ENCODE results near the gene PTTG1IP.

PTTG1IP gene

GRCh38 chr21:44875316-44875700, 1.8 kb upstream of the PTTG1IP start:
- H3K27me3 ChIP-seq (ENCODE audit: insufficient read depth, insufficient read length) = peaks cover 20% of the 10 kb centered on the region
- no peaks in the 10 kb centered on the region for H3K9me3 ChIP-seq (ENCODE audit: insufficient read depth, low read length)
- TF ChIP-seq YY1 (IDR thresholded peaks at IDR 0.05; ENCODE audit: insufficient read depth, insufficient read length) (no peak), ZNF274 (IDR thresholded peaks at IDR 0.05; ENCODE audit: low read depth, low read length) (no peak), SUZ12 (IDR thresholded peaks at IDR 0.05; ENCODE audit: extremely low read depth, insufficient read depth, insufficient read length) (no peak)
- H3K9ac ChIP-seq (ENCODE audit: insufficient read length, low read depth) = peak overlapping the region; percentile 92
- DNase-seq (ENCODE audit: low read depth, low spot score) = no peak
- H3K4me1 ChIP-seq (ENCODE audit: insufficient read depth, insufficient read length) = peaks cover 14% of the 10 kb centered on the region
- H3K36me3 ChIP-seq (ENCODE audit: insufficient read depth, insufficient read length, low read length) = peaks cover 13% of the 10 kb centered on the region
- peak overlapping the region; percentile 92 for H3K4me3 ChIP-seq (ENCODE audit: insufficient read length, low read depth)

DNA sequence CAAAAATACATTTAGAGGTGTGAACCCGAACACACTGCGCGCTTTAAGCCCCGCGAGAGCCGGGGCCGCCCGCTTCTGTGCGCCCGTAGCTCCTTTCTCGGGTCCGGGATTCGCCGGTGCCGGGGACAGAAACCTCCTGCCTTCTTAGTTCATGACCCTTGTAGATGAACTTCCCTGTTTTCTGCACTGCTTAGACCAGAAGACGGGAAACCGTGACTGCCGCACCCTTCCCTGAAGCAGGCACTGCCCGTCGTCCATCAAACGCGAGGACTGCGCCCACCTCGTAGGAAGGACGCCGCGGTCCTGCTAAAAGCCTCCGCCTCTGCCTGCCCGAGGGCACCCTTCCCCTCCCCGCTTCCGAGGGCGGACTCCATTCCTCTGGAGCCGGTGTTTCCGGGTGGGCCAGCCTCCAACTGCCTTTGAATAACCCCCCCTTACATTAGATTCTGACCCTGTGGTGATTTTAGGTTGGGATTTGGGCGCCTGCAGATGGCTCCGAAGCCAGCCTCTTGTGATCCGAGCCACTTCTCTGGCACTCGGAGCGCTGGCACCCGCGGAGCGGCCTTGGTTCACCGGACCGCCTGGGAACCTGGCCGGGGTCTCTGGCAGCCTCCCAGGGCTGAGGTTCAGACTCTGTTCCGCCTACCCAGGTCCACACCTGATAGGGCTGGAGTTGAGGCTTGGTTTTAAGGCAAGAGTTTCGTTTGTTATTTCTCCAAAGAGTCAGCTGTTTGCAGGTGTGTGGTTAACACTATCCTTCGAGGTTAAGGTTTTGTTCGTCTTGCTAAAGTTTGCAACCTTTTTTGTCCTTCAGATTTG, 1.2 kb upstream of the PTTG1IP start:
- no peak for DNase-seq (ENCODE audit: low read depth, low spot score)
- Histone ChIP-seq H3K9ac (ENCODE audit: insufficient read length, low read depth) (peak overlapping the region; percentile 92), H3K27me3 (ENCODE audit: insufficient read depth, insufficient read length) (peaks cover 20% of the 10 kb centered on the region), H3K4me1 (ENCODE audit: insufficient read depth, insufficient read length) (peaks cover 14% of the 10 kb centered on the region), H3K4me3 (ENCODE audit: insufficient read length, low read depth) (peak overlapping the region; percentile 92), H3K9me3 (ENCODE audit: insufficient read depth, low read length) (no peaks in the 10 kb centered on the region), H3K36me3 (ENCODE audit: insufficient read depth, insufficient read length, low read length) (peaks cover 13% of the 10 kb centered on the region)
- peak; percentile 5 for TF ChIP-seq YY1 (IDR thresholded peaks at IDR 0.05; ENCODE audit: insufficient read depth, insufficient read length)
- TF ChIP-seq ZNF274 (IDR thresholded peaks at IDR 0.05; ENCODE audit: low read depth, low read length) = no peak

DNA sequence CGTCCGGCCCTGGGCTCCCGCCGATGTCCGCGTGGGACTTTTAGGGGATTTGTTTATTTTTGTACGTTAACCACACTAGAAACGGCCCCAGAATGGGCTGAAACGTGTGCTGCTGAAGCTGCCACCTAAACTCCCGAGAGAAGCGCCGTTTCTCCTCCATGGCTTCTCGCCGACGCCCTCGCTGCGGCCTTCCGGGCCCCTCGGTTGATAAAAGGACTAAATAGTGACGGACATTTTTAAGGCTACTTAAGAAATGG, 678 bp upstream of the PTTG1IP start:
- Histone ChIP-seq H3K36me3 (ENCODE audit: insufficient read depth, insufficient read length, low read length) (peaks cover 13% of the 10 kb centered on the region), H3K9ac (ENCODE audit: insufficient read length, low read depth) (peak overlapping the region; percentile 92), H3K9me3 (ENCODE audit: insufficient read depth, low read length) (no peaks in the 10 kb centered on the region), H3K4me1 (ENCODE audit: insufficient read depth, insufficient read length) (peaks cover 14% of the 10 kb centered on the region), H3K4me3 (ENCODE audit: insufficient read length, low read depth) (peak overlapping the region; percentile 92), H3K27me3 (ENCODE audit: insufficient read depth, insufficient read length) (peaks cover 20% of the 10 kb centered on the region)
- no peak for DNase-seq (ENCODE audit: low read depth, low spot score)
- no peak for TF ChIP-seq SUZ12 (IDR thresholded peaks at IDR 0.05; ENCODE audit: extremely low read depth, insufficient read depth, insufficient read length)
- TF ChIP-seq ZNF274 (IDR thresholded peaks at IDR 0.05; ENCODE audit: low read depth, low read length) = no peak
- TF ChIP-seq YY1 (IDR thresholded peaks at IDR 0.05; ENCODE audit: insufficient read depth, insufficient read length) = no peak

DNA sequence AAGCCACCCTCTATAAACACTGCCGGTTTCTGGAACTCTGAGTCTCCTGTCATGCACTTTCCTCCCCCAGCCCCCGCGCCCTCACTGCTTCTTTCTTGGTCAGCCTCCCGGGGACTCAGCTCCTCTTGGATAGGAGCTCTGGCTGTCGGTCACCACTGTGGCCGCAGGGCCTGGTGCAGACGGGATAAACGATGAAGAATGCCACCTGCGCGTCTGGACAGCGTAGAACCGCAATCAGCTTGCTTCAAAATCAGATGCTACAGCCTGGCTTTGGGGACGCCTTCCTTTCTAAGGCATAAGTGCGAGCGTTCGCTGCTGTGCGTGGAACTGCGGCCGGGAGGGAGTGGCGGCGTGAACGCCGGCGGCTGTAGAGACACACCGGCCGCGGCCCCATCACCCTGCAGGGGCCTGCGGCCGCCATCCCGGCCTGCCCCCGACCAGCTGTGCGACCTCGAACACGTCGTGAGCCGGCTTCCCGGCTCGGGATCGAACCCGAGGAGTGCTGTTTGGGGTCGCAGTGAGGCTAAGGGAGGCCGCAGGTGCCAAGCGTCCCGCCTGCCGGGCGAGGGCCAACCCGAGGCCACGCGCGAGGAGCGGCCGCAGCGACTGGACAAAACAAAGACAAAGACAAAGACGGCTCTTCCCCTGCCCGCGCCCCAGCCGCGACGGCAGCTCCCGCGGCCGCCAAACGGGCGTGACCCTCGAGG, 688 bp downstream of the PTTG1IP start:
- no peak for DNase-seq (ENCODE audit: low read depth, low spot score)
- H3K9ac ChIP-seq (ENCODE audit: insufficient read length, low read depth) = peak overlapping the region; percentile 93
- peak overlapping the region; percentile 92 for H3K4me3 ChIP-seq (ENCODE audit: insufficient read length, low read depth)
- TF ChIP-seq SUZ12 (IDR thresholded peaks at IDR 0.05; ENCODE audit: extremely low read depth, insufficient read depth, insufficient read length) (no peak), ZNF274 (IDR thresholded peaks at IDR 0.05; ENCODE audit: low read depth, low read length) (no peak), YY1 (IDR thresholded peaks at IDR 0.05; ENCODE audit: insufficient read depth, insufficient read length) (no peak)
- no peaks in the 10 kb centered on the region for H3K9me3 ChIP-seq (ENCODE audit: insufficient read depth, low read length)
- H3K4me1 ChIP-seq (ENCODE audit: insufficient read depth, insufficient read length) = peaks cover 18% of the 10 kb centered on the region
- H3K36me3 ChIP-seq (ENCODE audit: insufficient read depth, insufficient read length, low read length) = peaks cover 22% of the 10 kb centered on the region
- peaks cover 20% of the 10 kb centered on the region for H3K27me3 ChIP-seq (ENCODE audit: insufficient read depth, insufficient read length)

DNA sequence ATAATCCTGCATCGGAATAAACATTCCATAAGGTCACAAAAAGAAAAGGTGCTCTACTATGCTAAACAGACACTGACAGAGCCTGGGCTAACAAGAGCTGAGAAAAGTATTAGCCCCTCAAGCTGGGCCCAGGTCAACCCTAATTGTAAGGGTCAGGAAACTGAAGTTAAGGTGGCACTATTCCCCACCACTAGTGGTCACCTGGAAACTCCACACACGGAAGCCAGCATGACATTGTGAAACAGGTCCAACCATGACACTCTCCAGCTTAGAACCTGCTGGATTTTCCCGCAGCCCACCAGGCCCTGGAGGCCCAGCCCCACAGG, 1.2 kb downstream of the PTTG1IP start:
- TF ChIP-seq YY1 (IDR thresholded peaks at IDR 0.05; ENCODE audit: insufficient read depth, insufficient read length) (no peak), ZNF274 (IDR thresholded peaks at IDR 0.05; ENCODE audit: low read depth, low read length) (no peak)
- H3K9ac ChIP-seq (ENCODE audit: insufficient read length, low read depth) = peak overlapping the region; percentile 93
- peaks cover 22% of the 10 kb centered on the region for H3K4me1 ChIP-seq (ENCODE audit: insufficient read depth, insufficient read length)
- peak overlapping the region; percentile 92 for H3K4me3 ChIP-seq (ENCODE audit: insufficient read length, low read depth)
- H3K36me3 ChIP-seq (ENCODE audit: insufficient read depth, insufficient read length, low read length) = peaks cover 27% of the 10 kb centered on the region
- no peaks in the 10 kb centered on the region for H3K9me3 ChIP-seq (ENCODE audit: insufficient read depth, low read length)
- DNase-seq (ENCODE audit: low read depth, low spot score) = no peak
- H3K27me3 ChIP-seq (ENCODE audit: insufficient read depth, insufficient read length) = peaks cover 20% of the 10 kb centered on the region

- Histone ChIP-seq H3K27me3 (ENCODE audit: insufficient read depth, insufficient read length) (peaks cover 20% of the 10 kb centered on the region), H3K4me3 (ENCODE audit: insufficient read length, low read depth) (peak overlapping the region; percentile 92), H3K9ac (ENCODE audit: insufficient read length, low read depth) (peak overlapping the region; percentile 93), H3K9me3 (ENCODE audit: insufficient read depth, low read length) (no peaks in the 10 kb centered on the region), H3K4me1 (ENCODE audit: insufficient read depth, insufficient read length) (peaks cover 27% of the 10 kb centered on the region), H3K36me3 (ENCODE audit: insufficient read depth, insufficient read length, low read length) (peaks cover 32% of the 10 kb centered on the region)
- DNase-seq (ENCODE audit: low read depth, low spot score) = no peak
- TF ChIP-seq YY1 (IDR thresholded peaks at IDR 0.05; ENCODE audit: insufficient read depth, insufficient read length) (no peak), SUZ12 (IDR thresholded peaks at IDR 0.05; ENCODE audit: extremely low read depth, insufficient read depth, insufficient read length) (no peak), ZNF274 (IDR thresholded peaks at IDR 0.05; ENCODE audit: low read depth, low read length) (no peak)
These were observed 1.8 kb downstream of the PTTG1IP start for GRCh38 chr21:44871576-44872269.
